Stimulated activated CD4-positive, alpha-beta T cell treated with anti-CD3 and anti-CD28 coated beads, Interleukin-4, amount 100 ng/mL, for 48 hours (primary cell): ENCODE data around the gene PWWP3B.
"Not testable (repeated sequence)": the region's sequence is repeated elsewhere in the genome, so short reads cannot be mapped to it uniquely, and the experiment has no call there.

Source experiments
- DNase-seq, 2 donors: peaks; one replicate each; pipeline ENCODE4 v3.0.0-alpha.2; 2020; ENCODE audit warnings: low read depth in 2 of 2

PWWP3B gene

DNA sequence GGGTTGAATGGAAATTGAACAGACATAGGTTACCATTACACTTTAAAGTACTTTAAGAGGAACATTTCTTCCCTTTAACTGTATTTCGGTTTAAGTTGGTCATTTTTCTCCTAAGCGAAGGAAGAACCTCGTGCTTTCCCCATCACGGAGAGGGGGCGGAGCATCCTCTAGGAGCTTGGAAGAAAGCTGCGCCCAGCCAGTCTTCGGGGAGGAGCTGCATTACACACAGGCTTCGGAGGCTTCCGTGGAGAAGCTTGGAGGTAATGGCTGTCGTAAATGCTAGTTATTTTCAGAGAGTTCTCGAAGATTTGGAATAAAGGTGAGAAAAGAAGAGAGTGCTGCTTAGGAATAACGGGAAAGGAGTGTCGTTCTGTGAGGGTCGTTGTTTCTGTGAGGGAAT, at the start of gene PWWP3B:
Gene PWWP3B, plus strand, starts transcription at position 199 of the 400 bp plus-strand sequence. CDS start 37,128 bp downstream, outside the sequence.
- DNase-seq = no peak

DNA sequence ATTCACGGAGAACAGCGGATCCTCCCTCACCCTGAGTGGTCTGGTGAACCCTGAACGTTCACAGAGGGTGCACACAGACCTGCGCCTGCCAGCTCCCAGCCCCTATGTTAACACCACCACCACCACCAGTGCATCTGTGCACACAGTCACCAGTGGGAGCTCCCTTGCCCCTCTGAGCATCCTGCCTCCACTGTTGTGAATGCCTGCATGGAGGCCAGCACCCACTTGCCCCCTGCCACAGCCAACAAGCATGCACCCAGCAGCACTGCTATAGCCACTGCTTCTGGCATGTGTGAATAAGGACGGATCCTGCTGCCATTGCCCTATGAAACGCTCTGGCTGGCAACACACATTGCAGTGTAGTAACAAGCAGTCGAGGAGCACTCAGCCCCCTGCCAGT, 29.1 kb upstream of the PWWP3B start:
- DNase-seq = no peak

DNA sequence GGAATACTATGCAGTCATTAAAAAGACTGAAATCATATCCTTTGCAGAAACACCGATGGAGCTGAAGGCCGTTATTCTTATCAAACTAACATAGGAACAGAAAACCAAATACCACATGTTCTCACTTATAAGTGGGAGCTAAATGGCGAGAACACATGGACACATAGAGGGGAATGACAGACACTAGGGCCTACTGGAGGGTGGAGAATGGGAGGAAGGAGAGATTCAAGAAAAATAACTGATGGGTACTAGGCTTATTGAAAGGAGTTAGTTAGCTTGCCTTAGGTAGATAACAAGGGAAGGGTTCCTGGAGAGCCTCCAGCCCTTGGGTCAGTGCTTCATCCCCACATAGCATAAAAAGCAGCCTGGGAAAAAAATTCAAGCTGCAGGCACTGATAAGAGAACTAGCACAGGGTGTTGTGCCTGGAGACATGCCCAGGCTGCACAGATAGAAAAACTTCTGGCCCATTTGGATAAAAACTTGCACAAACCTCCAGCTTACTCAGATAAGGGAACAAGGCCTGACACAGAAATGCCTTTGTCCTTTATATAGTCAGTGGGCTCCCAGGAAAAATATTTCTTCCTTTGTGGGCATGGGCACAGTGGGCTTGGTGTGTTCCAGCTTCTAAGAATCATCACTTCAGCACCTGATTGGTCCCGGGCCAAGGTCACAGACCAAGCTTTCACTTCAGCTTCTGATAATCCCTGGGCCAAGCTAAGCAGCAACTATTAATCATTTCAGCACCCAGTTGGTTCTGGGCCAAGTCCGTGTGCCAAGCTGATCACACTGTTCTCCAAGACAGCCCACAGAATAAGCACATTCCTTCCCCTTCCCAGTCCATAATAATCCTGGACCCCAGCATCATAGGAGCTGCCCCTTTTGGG, 23.1 kb upstream of the PWWP3B start:
- no peak for DNase-seq

DNA sequence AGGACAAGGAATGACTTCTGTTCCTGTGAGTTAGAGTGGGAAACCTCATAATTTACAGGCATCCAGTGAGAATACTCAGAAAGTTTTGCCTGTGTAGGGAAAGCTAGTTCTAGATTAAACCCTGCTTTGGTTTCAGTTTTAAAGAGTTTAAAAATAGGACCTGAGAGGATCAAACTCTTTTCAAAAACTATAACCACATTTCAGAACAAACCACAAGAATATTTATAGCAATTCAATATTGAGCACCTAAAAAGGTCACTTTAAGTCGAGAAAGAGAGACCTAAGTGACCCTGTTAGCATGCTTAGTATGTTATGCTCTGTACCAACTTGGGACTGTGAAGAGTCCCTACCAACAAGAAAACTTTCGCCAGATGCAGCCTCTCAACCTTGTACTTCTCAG, 17.4 kb upstream of the PWWP3B start:
- DNase-seq = no peak

DNA sequence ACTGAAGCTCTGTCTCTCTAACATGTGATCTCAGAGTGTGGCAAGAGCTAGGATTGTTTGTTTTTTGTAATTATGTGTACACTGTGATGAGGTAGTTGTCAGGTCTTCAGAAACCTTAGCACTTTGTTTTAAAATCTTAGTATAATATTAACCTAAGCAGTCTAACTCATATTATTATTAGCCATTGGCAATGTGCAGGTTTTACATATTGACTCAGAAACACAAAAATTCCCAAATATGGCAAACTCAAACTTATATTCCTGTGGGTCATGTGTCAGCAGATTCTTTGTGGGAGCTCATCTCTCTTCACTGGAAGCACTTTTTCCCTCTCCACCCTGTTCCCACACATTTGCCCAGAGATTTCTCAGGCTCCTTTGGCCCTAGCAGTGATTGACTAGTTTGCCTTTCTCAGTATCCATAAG, 8.2 kb upstream of the PWWP3B start:
- DNase-seq = no peak

DNA sequence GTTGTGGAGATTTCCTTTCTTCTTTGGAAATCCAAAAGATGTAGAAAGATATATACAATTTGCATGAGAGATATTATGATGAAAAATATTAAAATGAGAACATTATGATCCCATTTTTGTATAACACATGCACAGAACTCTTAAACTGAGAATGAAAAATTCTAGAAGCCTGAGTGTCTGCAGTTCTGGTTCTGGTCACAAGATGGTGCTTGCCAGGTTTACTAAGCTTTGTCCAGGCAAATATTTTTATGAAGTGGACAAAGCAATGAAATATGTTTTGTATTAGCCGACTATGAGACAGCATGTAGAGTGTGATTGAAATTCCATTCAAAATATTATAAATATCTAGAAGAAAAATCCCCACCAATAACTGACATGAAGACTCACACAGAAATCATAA, 2.2 kb downstream of the PWWP3B start:
- no peak for DNase-seq

DNA sequence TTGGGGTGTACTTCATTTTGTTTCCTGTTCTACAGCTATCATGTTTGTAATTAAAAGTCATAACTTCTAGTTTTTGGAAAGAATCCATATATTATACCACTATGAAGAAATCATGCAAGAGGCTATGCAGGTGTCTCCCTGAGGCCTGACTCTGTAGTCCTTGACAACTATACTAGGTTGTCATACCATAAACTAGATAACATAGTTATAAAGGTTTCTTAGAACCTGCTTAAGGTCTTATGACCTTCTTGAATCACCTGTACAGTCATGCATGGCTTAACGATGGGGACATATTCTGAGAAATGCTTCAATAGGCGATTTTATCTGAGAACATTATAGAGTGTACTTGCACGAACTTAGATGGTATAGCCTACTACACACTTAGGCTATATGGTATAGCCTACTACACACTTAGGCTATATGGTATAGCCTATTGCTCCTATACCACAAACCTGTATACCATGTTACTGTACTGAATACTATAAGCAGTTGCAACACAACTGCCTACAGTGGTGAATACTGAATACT, 3.3 kb downstream of the PWWP3B start:
- DNase-seq = no peak

DNA sequence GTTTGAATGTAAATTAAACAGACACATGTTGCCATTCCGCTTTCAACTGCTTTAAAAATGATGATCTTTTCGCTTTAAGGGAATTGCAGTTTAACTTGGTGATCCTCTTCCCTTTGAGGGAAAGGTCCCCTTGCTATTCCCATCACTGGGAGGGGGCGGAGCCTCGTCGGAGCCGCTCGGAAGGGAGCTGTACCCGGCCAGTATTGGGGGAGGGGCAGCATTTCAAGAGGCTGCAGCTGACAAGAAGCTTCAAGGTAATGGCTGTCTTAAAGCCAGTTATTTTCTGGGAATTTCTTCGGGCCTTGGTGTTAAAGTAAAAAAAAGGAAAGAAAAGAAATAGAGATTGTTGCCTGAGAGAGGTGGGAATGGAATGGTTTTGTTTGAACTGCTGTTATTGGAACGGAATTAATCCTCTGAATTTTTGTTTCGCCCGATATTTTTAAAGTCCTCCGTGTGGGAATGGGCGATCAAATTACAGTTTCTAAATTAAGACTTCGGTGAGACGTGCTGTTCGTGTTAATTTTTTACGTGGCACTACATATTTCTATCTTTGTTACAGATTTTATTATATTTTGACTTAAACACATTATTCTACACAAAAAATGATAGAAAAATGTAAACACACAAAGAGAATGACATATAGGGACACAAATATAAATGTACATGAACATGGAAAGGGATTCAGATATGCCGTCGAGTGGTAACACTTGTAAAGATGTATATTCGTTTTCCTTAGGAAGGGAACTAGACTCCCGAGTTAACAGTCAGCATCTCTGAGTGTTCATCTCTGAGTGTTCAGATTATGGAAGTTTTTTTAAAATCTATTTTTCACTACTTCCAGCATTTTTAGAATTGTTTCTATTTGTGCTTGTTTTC, 9.2 kb downstream of the PWWP3B start:
- DNase-seq = no peak

DNA sequence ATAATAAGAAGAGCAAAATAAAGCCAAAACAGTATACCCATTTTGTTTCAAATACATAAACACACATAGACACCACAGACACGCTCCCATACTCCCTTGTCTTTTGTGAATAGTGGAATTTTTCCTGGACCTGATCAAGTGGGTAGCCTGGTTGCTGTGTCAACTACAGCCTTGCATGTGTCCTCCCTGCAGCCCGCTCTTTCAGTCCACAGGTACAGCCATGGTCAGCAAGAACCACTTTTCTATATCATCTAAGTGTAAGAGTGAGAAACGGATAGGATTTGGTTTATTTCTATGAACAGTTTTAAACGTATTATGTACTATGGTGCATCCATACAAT, 9.8 kb downstream of the PWWP3B start:
- no peak for DNase-seq

DNA sequence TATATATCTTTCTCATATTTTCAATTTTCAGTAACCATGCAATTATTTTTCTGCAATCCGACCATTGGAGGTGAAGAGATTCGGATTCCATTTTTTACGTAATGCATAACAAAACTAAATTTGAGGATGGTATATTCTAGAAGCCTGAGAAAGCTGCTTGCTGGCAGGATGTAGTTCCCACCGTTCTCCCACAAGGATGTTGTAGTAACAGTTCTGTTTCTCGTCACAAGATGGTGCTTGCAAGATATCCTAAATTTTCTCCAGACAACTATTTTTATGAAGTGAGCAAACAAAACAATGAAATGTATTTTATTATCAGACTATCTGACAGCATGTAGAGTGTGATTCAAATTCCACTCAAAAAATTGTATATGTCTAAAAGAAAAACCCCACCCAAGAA, 10.7 kb downstream of the PWWP3B start:
- DNase-seq = no peak

DNA sequence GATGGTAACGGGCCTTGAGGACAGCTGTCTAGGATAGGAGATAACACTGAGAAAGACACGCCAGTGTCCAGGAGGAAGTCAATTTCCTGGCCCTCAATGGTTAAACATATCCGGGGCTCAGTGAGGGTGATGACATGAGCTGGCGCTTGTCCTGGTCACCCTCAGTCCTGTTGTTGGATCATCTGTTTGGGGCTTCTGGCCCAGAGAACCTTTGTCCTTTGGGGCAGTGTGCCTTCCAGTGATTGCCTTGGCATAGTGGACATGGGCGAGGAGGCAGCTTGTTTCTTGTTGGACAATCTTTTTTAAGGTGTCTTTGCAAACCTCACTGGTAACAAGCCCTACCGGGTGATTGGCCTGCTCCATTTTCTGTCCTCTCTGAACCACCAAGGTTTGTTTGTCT, 15.6 kb downstream of the PWWP3B start:
- DNase-seq = not testable (repeated sequence)

DNA sequence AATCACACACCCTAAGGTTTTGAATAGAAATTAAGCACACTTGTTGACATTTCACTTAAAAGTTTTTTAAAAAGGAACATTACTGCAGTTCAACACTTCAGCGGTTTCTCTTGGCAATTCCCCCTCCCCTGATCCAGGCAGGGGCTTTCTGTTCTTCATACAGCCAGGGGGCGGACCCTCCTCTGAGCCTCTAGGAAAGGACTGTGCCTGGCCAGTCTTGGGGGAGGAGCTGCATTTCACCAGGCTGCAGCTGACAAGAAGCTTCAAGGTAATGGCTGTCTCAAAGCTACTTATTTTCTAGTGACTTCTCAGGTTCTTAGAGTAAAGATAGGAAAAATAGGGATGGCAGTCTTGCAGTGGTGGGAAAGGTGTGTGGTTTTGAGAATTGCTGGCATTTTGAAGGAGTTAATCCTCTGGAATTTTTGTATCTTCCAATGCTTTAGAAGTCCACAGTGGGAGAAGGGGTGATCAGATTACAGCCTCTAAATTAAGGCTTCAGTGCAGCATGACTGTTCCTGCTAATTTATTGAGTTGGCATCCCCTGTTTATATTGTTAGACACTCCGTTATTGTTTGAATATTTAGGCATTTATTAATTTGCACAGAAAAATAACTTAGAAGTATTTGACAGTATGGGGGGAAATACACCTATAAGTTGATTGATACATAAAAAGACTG, 33.5 kb downstream of the PWWP3B start:
- DNase-seq = no peak

DNA sequence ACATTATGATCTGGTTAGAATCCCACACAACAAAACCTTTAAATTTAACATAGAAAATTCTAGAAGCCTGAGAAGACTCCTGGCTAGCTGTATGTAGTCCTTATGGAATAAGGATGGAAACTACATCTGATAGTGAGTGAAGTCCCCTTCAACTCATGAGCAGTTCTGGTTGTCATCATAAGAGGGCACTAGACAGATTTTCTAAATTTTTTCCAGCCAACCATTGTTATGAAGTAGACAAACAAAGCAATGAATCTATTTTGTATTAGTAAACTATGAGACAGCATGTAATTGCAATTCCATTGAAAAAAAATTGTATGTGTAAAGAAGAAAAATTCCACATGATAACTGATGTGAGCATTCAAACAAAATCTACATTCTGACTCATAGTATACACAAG, 35.2 kb downstream of the PWWP3B start:
- no peak for DNase-seq

DNA sequence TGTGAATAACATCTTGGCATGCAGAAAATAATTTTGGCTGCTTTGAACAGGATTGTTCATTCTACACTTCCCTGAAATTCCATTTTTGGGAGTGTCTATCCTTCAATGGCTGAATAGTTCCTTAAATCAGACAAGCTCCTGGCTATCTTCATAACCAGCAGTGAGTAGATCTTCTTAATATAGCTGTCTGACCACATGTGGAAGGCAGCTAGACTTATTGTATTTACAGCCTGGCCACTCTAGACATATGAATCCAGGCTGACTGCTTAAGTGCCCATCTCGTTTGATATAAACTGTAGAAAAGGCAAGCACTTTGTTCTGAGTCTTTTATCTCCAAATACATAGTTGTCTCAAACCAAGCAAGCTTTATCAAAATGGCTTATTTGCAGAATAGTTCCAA, 40.0 kb downstream of the PWWP3B start:
- no peak for DNase-seq
